Measurements from ENCODE around the gene SMARCC1.

The SMARCC1 gene

GRCh38 chr3:47647550-47647949 lies 134.1 kb downstream of the SMARCC1 start:
- no peak overlapping the region for H3K4me3 ChIP-seq
- no peak overlapping the region for H3K27ac ChIP-seq

GRCh38 chr3:47646362-47646761 lies 135.3 kb downstream of the SMARCC1 start:
- peak overlapping the region in 1 of 21 experiments; percentile 9 for H3K27ac ChIP-seq
- H3K4me3 ChIP-seq, result no peak overlapping the region

- Histone ChIP-seq H3K27ac (peak overlapping the region in 1 of 21 experiments; percentile 35), H3K4me3 (no peak overlapping the region)
Observed at GRCh38 chr3:47645551-47645950, 136.1 kb downstream of the SMARCC1 start.

- Histone ChIP-seq H3K4me3 (no peak overlapping the region), H3K27ac (no peak overlapping the region)
Observed at GRCh38 chr3:47643092-47643491, 138.6 kb downstream of the SMARCC1 start.

GRCh38 chr3:47641739-47642138 lies 140.0 kb downstream of the SMARCC1 start:
- Histone ChIP-seq H3K27ac (no peak overlapping the region), H3K4me3 (no peak overlapping the region)

GRCh38 chr3:47636921-47637320 lies 144.8 kb downstream of the SMARCC1 start:
- H3K4me3 ChIP-seq, result no peak overlapping the region

GRCh38 chr3:47636225-47636624 lies 145.5 kb downstream of the SMARCC1 start:
- Histone ChIP-seq H3K27ac (peak overlapping the region in 1 of 21 experiments; percentile 10), H3K4me3 (no peak overlapping the region)

More at GRCh38 chr3:47636921-47637320, 144.8 kb downstream of the SMARCC1 start:
- H3K27ac ChIP-seq, result no peak overlapping the region

GRCh38 chr3:47635536-47635935 lies 146.2 kb downstream of the SMARCC1 start:
- Histone ChIP-seq H3K4me3 (no peak overlapping the region), H3K27ac (peak overlapping the region in 1 of 21 experiments; percentile 31)

- Histone ChIP-seq H3K27ac (no peak overlapping the region), H3K4me3 (no peak overlapping the region)
Observed at GRCh38 chr3:47634996-47635395, 146.7 kb downstream of the SMARCC1 start.

- H3K4me3 ChIP-seq, result no peak overlapping the region
- H3K27ac ChIP-seq, result no peak overlapping the region
Observed at GRCh38 chr3:47630810-47631209, 150.9 kb downstream of the SMARCC1 start.

- Histone ChIP-seq H3K4me3 (no peak overlapping the region), H3K27ac (no peak overlapping the region)
Observed at GRCh38 chr3:47629770-47630169, 151.9 kb downstream of the SMARCC1 start.

- H3K27ac ChIP-seq, result no peak overlapping the region
- no peak overlapping the region for H3K4me3 ChIP-seq
Observed at GRCh38 chr3:47628426-47628825, 153.3 kb downstream of the SMARCC1 start.

GRCh38 chr3:47622671-47623461 lies 158.8 kb downstream of the SMARCC1 start:
- no peak overlapping the region for H3K4me3 ChIP-seq
- no peak overlapping the region for H3K27ac ChIP-seq

GRCh38 chr3:47617086-47618010 lies 164.3 kb downstream of the SMARCC1 start:
- Histone ChIP-seq H3K27ac (no peak overlapping the region), H3K4me3 (no peak overlapping the region)

- Histone ChIP-seq H3K4me3 (no peak overlapping the region), H3K27ac (no peak overlapping the region)
Observed at GRCh38 chr3:47614788-47615187, 166.9 kb downstream of the SMARCC1 start.

GRCh38 chr3:47613722-47614121 lies 168.0 kb downstream of the SMARCC1 start:
- H3K4me3 ChIP-seq, result no peak overlapping the region
- no peak overlapping the region for H3K27ac ChIP-seq

- no peak overlapping the region for H3K27ac ChIP-seq
Observed at GRCh38 chr3:47612879-47613278, 168.8 kb downstream of the SMARCC1 start.

GRCh38 chr3:47612178-47612577 lies 169.5 kb downstream of the SMARCC1 start:
- peak overlapping the region in 1 of 21 experiments; percentile 4 for H3K27ac ChIP-seq
- no peak overlapping the region for H3K4me3 ChIP-seq

More at GRCh38 chr3:47612879-47613278, 168.8 kb downstream of the SMARCC1 start:
- H3K4me3 ChIP-seq, result no peak overlapping the region

- Histone ChIP-seq H3K4me3 (no peak overlapping the region), H3K27ac (no peak overlapping the region)
Observed at GRCh38 chr3:47611576-47611975, 170.1 kb downstream of the SMARCC1 start.

- no peak overlapping the region for H3K27ac ChIP-seq
- H3K4me3 ChIP-seq, result no peak overlapping the region
Observed at GRCh38 chr3:47610583-47610982, 171.1 kb downstream of the SMARCC1 start.

- H3K27ac ChIP-seq, result no peak overlapping the region
- H3K4me3 ChIP-seq, result no peak overlapping the region
Observed at GRCh38 chr3:47607335-47607734, 174.4 kb downstream of the SMARCC1 start.

All from skin epidermis (tissue), 12 donors.